ENCODE data around the gene SRSF1.
A peak's percentile ranks its signal among the peaks of the same experiment; 100 is the strongest.

Gene SRSF1

GRCh38 chr17:57995076-57995956 lies 11.7 kb downstream of the SRSF1 start:
- Histone ChIP-seq H3K79me2 (ENCODE audit: insufficient read depth, low read length) (no peaks in the 10 kb centered on the region), H3K27ac (ENCODE audit: low read length) (no peak overlapping the region), H3K9me3 (ENCODE audit: insufficient read depth, low read length, severe bottlenecking) (no peaks in the 10 kb centered on the region), H2AFZ (ENCODE audit: low read depth, low read length) (no peak overlapping the region), H3K4me3 (ENCODE audit: low read depth in 1 of 2, low read length in 2 of 2) (no peak overlapping the region), H3K4me2 (ENCODE audit: insufficient read depth, low read length) (no peak overlapping the region), H4K20me1 (ENCODE audit: insufficient read depth, low read length) (peaks cover 20% of the 10 kb centered on the region), H3K9ac (ENCODE audit: low read depth, low read length) (no peak overlapping the region), H3K36me3 (ENCODE audit: insufficient read depth, low read length) (peaks cover 16% of the 10 kb centered on the region), H3K4me1 (ENCODE audit: insufficient read depth, low read length) (peaks cover 23% of the 10 kb centered on the region), H3K27me3 (ENCODE audit: insufficient read depth, low read length, poor library complexity) (no peaks in the 10 kb centered on the region)
- DNase-seq (peak; percentile 72), ATAC-seq (ENCODE audit: insufficient read depth, low read depth) (peak; percentile 80)
- no peak for TF ChIP-seq EZH2 (IDR thresholded peaks at IDR 0.05; ENCODE audit: borderline replicate concordance, low read depth, low read length, severe bottlenecking)
- TF ChIP-seq CTCF (IDR thresholded peaks at IDR 0.05; ENCODE audit: borderline replicate concordance, extremely low read depth, low read length, poor library complexity, severe bottlenecking) = peak; percentile 78

GRCh38 chr17:57994436-57994835 lies 12.6 kb downstream of the SRSF1 start:
- no peak overlapping the region for H2AFZ ChIP-seq (ENCODE audit: low read depth, low read length)
- H3K27me3 ChIP-seq (ENCODE audit: insufficient read depth, low read length, poor library complexity) = no peaks in the 10 kb centered on the region
- no peak for TF ChIP-seq EZH2 (IDR thresholded peaks at IDR 0.05; ENCODE audit: borderline replicate concordance, low read depth, low read length, severe bottlenecking)
- no peak for TF ChIP-seq CTCF (IDR thresholded peaks at IDR 0.05; ENCODE audit: borderline replicate concordance, extremely low read depth, low read length, poor library complexity, severe bottlenecking)
- no peaks in the 10 kb centered on the region for H3K9me3 ChIP-seq (ENCODE audit: insufficient read depth, low read length, severe bottlenecking)
- no peak for DNase-seq
- H3K4me1 ChIP-seq (ENCODE audit: insufficient read depth, low read length) = peaks cover 23% of the 10 kb centered on the region
- H3K79me2 ChIP-seq (ENCODE audit: insufficient read depth, low read length) = no peaks in the 10 kb centered on the region
- H4K20me1 ChIP-seq (ENCODE audit: insufficient read depth, low read length) = peaks cover 14% of the 10 kb centered on the region
- no peak overlapping the region for H3K9ac ChIP-seq (ENCODE audit: low read depth, low read length)
- H3K4me2 ChIP-seq (ENCODE audit: insufficient read depth, low read length) = no peak overlapping the region
- H3K27ac ChIP-seq (ENCODE audit: low read length) = no peak overlapping the region
- H3K36me3 ChIP-seq (ENCODE audit: insufficient read depth, low read length) = peaks cover 14% of the 10 kb centered on the region
- no peak overlapping the region for H3K4me3 ChIP-seq (ENCODE audit: low read depth in 1 of 2, low read length in 2 of 2)
- ATAC-seq (ENCODE audit: insufficient read depth, low read depth) = no peak

GRCh38 chr17:57993471-57994365 lies 13.3 kb downstream of the SRSF1 start:
- ATAC-seq (ENCODE audit: insufficient read depth, low read depth) (peak; percentile 52), DNase-seq (peak; percentile 35)
- no peaks in the 10 kb centered on the region for H3K9me3 ChIP-seq (ENCODE audit: insufficient read depth, low read length, severe bottlenecking)
- H3K4me2 ChIP-seq (ENCODE audit: insufficient read depth, low read length) = no peak overlapping the region; the same call in none of the 2 replicates
- H3K4me1 ChIP-seq (ENCODE audit: insufficient read depth, low read length) = peaks cover 25% of the 10 kb centered on the region
- H3K27ac ChIP-seq (ENCODE audit: low read length) = no peak overlapping the region
- peaks cover 6% of the 10 kb centered on the region for H3K36me3 ChIP-seq (ENCODE audit: insufficient read depth, low read length)
- no peak overlapping the region for H2AFZ ChIP-seq (ENCODE audit: low read depth, low read length)
- TF ChIP-seq EZH2 (IDR thresholded peaks at IDR 0.05; ENCODE audit: borderline replicate concordance, low read depth, low read length, severe bottlenecking) = no peak
- no peak for TF ChIP-seq CTCF (IDR thresholded peaks at IDR 0.05; ENCODE audit: borderline replicate concordance, extremely low read depth, low read length, poor library complexity, severe bottlenecking)
- H3K79me2 ChIP-seq (ENCODE audit: insufficient read depth, low read length) = no peaks in the 10 kb centered on the region
- peaks cover 7% of the 10 kb centered on the region; the same call in 1 of the 2 replicates for H4K20me1 ChIP-seq (ENCODE audit: insufficient read depth, low read length)
- no peaks in the 10 kb centered on the region for H3K27me3 ChIP-seq (ENCODE audit: insufficient read depth, low read length, poor library complexity)
- no peak overlapping the region for H3K9ac ChIP-seq (ENCODE audit: low read depth, low read length)
- no peak overlapping the region for H3K4me3 ChIP-seq (ENCODE audit: low read depth in 1 of 2, low read length in 2 of 2)

Data from DND-41 (cell line).